ENCODE results near the gene PCDH11Y. TPM values are rescaled to one million over a fixed set of nuclear protein-coding genes. Genes with fewer than 3 reads are reported as not detected.
"Not testable (repeated sequence)": the region's sequence is repeated elsewhere in the genome, so short reads cannot be mapped to it uniquely, and the experiment has no call there.

Gene PCDH11Y
- total RNA-seq, 1 experiment from 2014 or later, result 0.07 TPM

DNA sequence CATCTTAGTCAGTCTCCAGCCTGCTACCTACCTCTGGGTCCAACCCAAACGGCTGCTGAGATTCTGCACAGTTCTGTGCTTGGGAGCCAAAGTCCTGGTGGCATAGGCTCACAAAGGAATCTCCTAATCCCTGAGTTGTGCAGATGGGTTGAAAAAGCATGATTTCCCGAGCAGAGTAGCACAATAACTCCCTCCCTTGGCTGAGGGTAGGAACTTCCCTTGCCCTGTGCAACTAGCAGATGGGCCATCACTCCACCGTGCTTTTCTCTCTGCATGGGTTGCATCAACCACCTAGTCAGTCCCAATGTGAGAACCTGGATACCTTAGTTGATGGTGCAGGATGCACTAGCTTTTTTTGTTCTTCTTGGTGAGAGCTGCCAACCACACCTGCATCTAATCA is 82.9 kb downstream of the PCDH11Y start:
- ATAC-seq; H4K20me1 ChIP-seq (ENCODE audit: low read length); H3K27me3 ChIP-seq (ENCODE audit: low read length); H3K9me2 ChIP-seq (replicated peaks; ENCODE audit: low read length); H3F3A ChIP-seq (ENCODE audit: low read length, unreplicated experiment); H3K4me1 ChIP-seq (ENCODE audit: insufficient read depth, low read length); H3K9ac ChIP-seq (ENCODE audit: low read length); intact Hi-C loops (cut with micrococcal nuclease); H3K9me3 ChIP-seq (ENCODE audit: low read length); H3K79me2 ChIP-seq (ENCODE audit: low read length); H3K27ac ChIP-seq (ENCODE audit: low read length); H3K36me3 ChIP-seq (ENCODE audit: low read depth, low read length); H3K4me2 ChIP-seq (ENCODE audit: low read length); H3K4me3 ChIP-seq (ENCODE audit: low read length); BruUV-seq (replicated peaks); DNase-seq; CTCF ChIA-PET; POLR2A ChIA-PET (ENCODE audit: unreplicated experiment); H2AFZ ChIP-seq (ENCODE audit: low read length): not testable (repeated sequence)

DNA sequence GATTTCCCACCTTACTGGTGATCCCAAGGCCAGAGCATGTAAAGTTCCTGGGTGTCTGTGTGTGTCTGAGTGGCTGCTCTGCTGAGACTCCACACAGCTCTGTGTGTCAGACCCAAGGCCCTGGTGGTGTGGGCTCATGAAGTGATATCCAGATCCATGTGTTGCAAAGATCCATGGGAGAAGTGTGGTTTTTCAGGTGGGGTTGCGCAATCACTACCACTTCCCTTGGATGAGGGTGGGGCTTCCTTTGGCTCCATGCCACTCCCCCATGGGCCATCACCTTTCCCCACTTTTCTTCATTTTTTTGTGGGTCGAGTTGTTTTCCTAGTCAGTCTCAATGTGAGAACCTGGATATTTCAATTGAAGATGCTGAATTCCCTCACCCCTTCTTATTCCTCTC is 182.9 kb downstream of the PCDH11Y start:
- CTCF ChIA-PET; DNase-seq; H3K9me2 ChIP-seq (replicated peaks; ENCODE audit: low read length); H3K27ac ChIP-seq (ENCODE audit: low read length); H3K79me2 ChIP-seq (ENCODE audit: low read length); H3K9ac ChIP-seq (ENCODE audit: low read length); H3F3A ChIP-seq (ENCODE audit: low read length, unreplicated experiment); ATAC-seq; BruUV-seq (replicated peaks); intact Hi-C loops (cut with micrococcal nuclease); POLR2A ChIA-PET (ENCODE audit: unreplicated experiment); H2AFZ ChIP-seq (ENCODE audit: low read length); H4K20me1 ChIP-seq (ENCODE audit: low read length); H3K4me1 ChIP-seq (ENCODE audit: insufficient read depth, low read length); H3K27me3 ChIP-seq (ENCODE audit: low read length); H3K36me3 ChIP-seq (ENCODE audit: low read depth, low read length); H3K4me3 ChIP-seq (ENCODE audit: low read length); H3K9me3 ChIP-seq (ENCODE audit: low read length); H3K4me2 ChIP-seq (ENCODE audit: low read length): not testable (repeated sequence)

DNA sequence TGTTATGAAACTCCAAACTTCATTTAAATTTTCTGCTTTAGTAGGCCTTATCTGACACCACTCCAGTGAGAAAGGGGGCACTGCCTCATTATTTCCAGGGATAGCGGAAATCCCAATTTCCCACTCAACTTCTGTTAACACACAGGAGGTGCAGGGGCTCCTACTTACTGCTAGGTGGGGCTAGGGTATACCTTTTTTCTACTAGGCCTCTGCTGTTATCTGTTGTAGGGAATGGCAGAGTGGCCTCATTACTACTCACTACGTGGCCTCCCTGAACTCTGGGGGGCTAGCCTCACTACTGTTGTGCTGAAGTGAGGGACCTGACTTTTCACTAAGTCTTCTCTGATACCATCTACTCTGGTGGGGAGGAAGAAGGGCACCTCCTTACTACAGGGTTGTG is 215.0 kb downstream of the PCDH11Y start:
- H3F3A ChIP-seq (ENCODE audit: low read length, unreplicated experiment); intact Hi-C loops (cut with micrococcal nuclease); H4K20me1 ChIP-seq (ENCODE audit: low read length); H3K36me3 ChIP-seq (ENCODE audit: low read depth, low read length); H3K4me3 ChIP-seq (ENCODE audit: low read length); POLR2A ChIA-PET (ENCODE audit: unreplicated experiment); H3K9ac ChIP-seq (ENCODE audit: low read length); H3K4me1 ChIP-seq (ENCODE audit: insufficient read depth, low read length); DNase-seq; H3K27ac ChIP-seq (ENCODE audit: low read length); H3K4me2 ChIP-seq (ENCODE audit: low read length); H3K9me2 ChIP-seq (replicated peaks; ENCODE audit: low read length); BruUV-seq (replicated peaks); H2AFZ ChIP-seq (ENCODE audit: low read length); ATAC-seq; CTCF ChIA-PET; H3K9me3 ChIP-seq (ENCODE audit: low read length); H3K79me2 ChIP-seq (ENCODE audit: low read length); H3K27me3 ChIP-seq (ENCODE audit: low read length): not testable (repeated sequence)

DNA sequence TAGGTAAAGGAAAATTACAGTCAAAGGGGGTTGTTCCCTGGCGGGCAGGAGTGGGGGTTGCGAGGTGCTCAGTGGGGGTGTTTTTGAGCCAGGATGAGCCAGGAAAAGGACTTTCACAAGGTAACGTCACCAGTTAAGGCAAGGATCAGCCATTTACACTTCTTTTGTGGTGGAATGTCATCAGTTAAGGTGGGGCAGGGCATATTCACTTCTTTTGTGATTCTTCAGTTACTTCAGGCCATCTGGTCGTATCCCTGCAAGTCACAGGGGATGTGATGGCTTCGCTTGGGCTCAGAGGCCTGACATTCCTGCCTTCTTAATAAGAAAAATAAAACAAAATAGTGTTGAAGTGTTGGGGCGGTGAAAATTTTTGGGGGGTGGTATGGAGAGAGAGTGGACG is 324.8 kb downstream of the PCDH11Y start:
- ATAC-seq; DNase-seq; intact Hi-C loops (cut with micrococcal nuclease); H3K9ac ChIP-seq (ENCODE audit: low read length); H3K9me2 ChIP-seq (replicated peaks; ENCODE audit: low read length); H3K4me3 ChIP-seq (ENCODE audit: low read length); H3K4me2 ChIP-seq (ENCODE audit: low read length); H3K79me2 ChIP-seq (ENCODE audit: low read length); BruUV-seq (replicated peaks); CTCF ChIA-PET; H3F3A ChIP-seq (ENCODE audit: low read length, unreplicated experiment); H3K27me3 ChIP-seq (ENCODE audit: low read length); H4K20me1 ChIP-seq (ENCODE audit: low read length); H3K4me1 ChIP-seq (ENCODE audit: insufficient read depth, low read length); H3K36me3 ChIP-seq (ENCODE audit: low read depth, low read length); POLR2A ChIA-PET (ENCODE audit: unreplicated experiment); H3K27ac ChIP-seq (ENCODE audit: low read length); H2AFZ ChIP-seq (ENCODE audit: low read length); H3K9me3 ChIP-seq (ENCODE audit: low read length): not testable (repeated sequence)

DNA sequence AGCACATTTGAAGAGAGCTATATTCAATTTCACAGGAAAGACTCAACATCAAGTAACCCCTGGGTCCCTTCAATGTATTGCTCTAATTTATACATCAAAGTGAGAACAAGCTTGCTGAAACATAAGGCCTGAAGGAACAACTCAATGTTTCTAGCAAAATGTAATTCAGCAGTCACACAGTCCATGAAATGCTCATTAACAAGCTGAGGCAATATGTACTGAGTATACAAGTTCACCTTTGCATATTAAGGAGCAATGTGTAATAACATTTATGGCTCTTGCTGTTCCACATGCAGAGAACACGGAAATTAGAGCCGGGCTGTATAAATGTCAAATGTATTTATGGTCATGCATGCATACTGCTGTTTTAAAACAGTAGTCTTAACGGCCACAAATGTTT is 342.1 kb downstream of the PCDH11Y start:
- H3K79me2 ChIP-seq (ENCODE audit: low read length); H3K36me3 ChIP-seq (ENCODE audit: low read depth, low read length); POLR2A ChIA-PET (ENCODE audit: unreplicated experiment); H3F3A ChIP-seq (ENCODE audit: low read length, unreplicated experiment); CTCF ChIA-PET; intact Hi-C loops (cut with micrococcal nuclease); H4K20me1 ChIP-seq (ENCODE audit: low read length); H3K4me3 ChIP-seq (ENCODE audit: low read length); H3K27me3 ChIP-seq (ENCODE audit: low read length); DNase-seq; H3K9me2 ChIP-seq (replicated peaks; ENCODE audit: low read length); H3K9me3 ChIP-seq (ENCODE audit: low read length); ATAC-seq; H3K27ac ChIP-seq (ENCODE audit: low read length); H3K4me1 ChIP-seq (ENCODE audit: insufficient read depth, low read length); BruUV-seq (replicated peaks); H3K9ac ChIP-seq (ENCODE audit: low read length); H3K4me2 ChIP-seq (ENCODE audit: low read length); H2AFZ ChIP-seq (ENCODE audit: low read length): not testable (repeated sequence)

DNA sequence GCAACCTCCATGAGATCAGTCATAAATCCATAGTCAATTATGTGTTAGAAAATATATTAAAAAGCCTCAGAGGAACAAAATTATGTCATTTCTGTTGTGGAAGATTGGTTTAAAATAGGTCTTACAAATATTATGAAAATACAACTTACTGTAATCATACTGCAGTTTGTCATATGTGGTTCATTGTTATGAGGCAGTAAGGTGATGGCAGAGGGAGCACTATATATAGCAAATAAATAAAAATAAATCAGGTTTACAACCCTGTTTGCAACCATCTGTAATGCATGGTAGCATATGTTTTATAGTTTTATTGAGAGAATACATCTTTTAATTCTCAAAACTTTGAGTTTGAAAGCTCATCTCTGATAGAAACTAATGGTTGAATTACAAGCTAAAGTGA is 543.6 kb downstream of the PCDH11Y start:
- DNase-seq; H3K27me3 ChIP-seq (ENCODE audit: low read length); H3K4me2 ChIP-seq (ENCODE audit: low read length); H3K79me2 ChIP-seq (ENCODE audit: low read length); H2AFZ ChIP-seq (ENCODE audit: low read length); CTCF ChIA-PET; H3K4me3 ChIP-seq (ENCODE audit: low read length); BruUV-seq (replicated peaks); H3K9me2 ChIP-seq (replicated peaks; ENCODE audit: low read length); H3K36me3 ChIP-seq (ENCODE audit: low read depth, low read length); H3F3A ChIP-seq (ENCODE audit: low read length, unreplicated experiment); H3K9me3 ChIP-seq (ENCODE audit: low read length); H3K9ac ChIP-seq (ENCODE audit: low read length); POLR2A ChIA-PET (ENCODE audit: unreplicated experiment); intact Hi-C loops (cut with micrococcal nuclease); H3K27ac ChIP-seq (ENCODE audit: low read length); ATAC-seq; H4K20me1 ChIP-seq (ENCODE audit: low read length); H3K4me1 ChIP-seq (ENCODE audit: insufficient read depth, low read length): not testable (repeated sequence)

DNA sequence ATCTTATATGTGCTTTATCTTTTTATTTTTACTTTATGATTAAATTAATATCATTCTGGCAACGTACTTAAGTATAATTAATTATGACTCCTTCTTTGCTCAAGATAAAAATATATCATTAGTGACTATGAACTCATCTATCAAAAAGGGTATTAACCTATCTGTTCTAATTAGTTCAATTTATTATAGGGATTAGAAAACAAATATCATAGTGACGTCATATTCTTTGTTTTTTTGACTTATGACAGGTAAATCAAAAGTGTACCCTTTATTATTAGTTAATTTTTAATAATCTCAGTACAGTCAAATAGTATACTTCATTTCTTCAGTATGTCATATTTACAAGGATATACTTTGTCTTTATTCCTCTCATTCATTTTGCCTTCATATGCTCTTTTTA is 638.5 kb downstream of the PCDH11Y start:
- H3K4me2 ChIP-seq (ENCODE audit: low read length); intact Hi-C loops (cut with micrococcal nuclease); BruUV-seq (replicated peaks); H3K4me1 ChIP-seq (ENCODE audit: insufficient read depth, low read length); H3K36me3 ChIP-seq (ENCODE audit: low read depth, low read length); DNase-seq; H3K27ac ChIP-seq (ENCODE audit: low read length); H3K27me3 ChIP-seq (ENCODE audit: low read length); H3K9me3 ChIP-seq (ENCODE audit: low read length); H3F3A ChIP-seq (ENCODE audit: low read length, unreplicated experiment); H3K79me2 ChIP-seq (ENCODE audit: low read length); H2AFZ ChIP-seq (ENCODE audit: low read length); H3K9ac ChIP-seq (ENCODE audit: low read length); H3K9me2 ChIP-seq (replicated peaks; ENCODE audit: low read length); POLR2A ChIA-PET (ENCODE audit: unreplicated experiment); H4K20me1 ChIP-seq (ENCODE audit: low read length); CTCF ChIA-PET; ATAC-seq; H3K4me3 ChIP-seq (ENCODE audit: low read length): not testable (repeated sequence)
